HEK293T (cell line): ENCODE results near the gene SH3GL2.

ENCODE experiments used
- CTBP1 ChIP-seq: fragments of 450-650 bp; IDR thresholded peaks from 2 replicates; pipeline ENCODE4 v1.6.1; 2016; ENCODE audit warnings: borderline replicate concordance
- FOXK2 ChIP-seq: fragments of 450-650 bp; IDR thresholded peaks from 2 replicates; pipeline ENCODE4 v1.6.1; 2016; ENCODE audit warnings: mild to moderate bottlenecking

DNA sequence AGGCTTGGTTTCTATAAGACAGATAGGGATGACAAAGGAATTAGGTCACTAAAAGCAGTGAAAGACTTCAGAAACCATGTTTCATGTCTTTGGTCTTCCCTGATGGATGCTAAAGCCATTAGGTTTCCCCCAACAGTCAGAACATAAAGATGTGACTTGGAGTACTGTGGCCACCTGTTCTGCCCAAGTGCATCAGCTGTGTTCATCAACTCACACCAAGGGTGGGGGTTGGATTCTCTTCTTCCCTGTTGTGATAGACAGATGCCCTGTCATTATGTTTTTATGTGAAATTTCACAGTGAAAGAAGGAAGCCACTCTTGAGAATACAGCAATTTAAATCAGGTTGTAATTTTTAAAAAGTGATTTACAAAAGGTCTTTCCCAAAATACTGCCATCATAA is 196.8 kb downstream of the SH3GL2 start:
- TF ChIP-seq FOXK2 (no peak), CTBP1 (no peak)
